ENCODE measurements around the gene TAF4B. TPM values are rescaled to one million over a fixed set of nuclear protein-coding genes. Genes with fewer than 3 reads are reported as not detected.
A peak's percentile ranks its signal among the peaks of the same experiment; 100 is the strongest.

Gene TAF4B
- total and polyA plus RNA-seq, 2 of the 8 experiments (the other 6 are each of a cell fraction or from before 2014, with no cell fraction given), result 9.3 to 19.8 TPM

DNA sequence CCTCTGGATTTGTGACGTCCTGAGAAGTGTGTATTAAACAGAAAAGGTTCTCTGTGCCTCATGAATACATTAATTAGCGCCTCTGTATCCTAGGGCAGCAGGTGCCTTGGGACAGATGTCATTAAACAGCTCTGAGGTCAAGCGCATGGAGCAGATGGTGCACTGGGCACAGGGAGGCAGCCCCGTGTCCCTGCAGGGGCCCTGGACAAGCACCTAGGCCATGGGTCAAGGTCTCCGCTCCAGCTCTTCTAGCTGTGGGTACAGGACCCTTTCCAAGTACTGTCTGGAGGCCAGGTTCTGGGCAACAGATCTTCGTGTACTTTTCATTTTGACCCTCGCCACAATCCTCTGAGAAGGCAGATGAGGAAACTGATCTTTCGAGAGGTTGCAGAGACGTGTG lies 195.7 kb downstream of the TAF4B start:
- TF ChIP-seq GABPA (IDR thresholded peaks at IDR 0.05; ENCODE audit: borderline replicate concordance, insufficient read depth, low read length) (no peak), SIX5 (IDR thresholded peaks at IDR 0.05; ENCODE audit: low read depth, low read length) (no peak), ZNF274 (IDR thresholded peaks at IDR 0.05; ENCODE audit: borderline replicate concordance, extremely low read depth, low read length) (no peak), JUN (IDR thresholded peaks at IDR 0.05; ENCODE audit: low read depth, low read length) (no peak), BRCA1 (IDR thresholded peaks at IDR 0.05; ENCODE audit: low read depth, low read length) (no peak), CBX8 (IDR thresholded peaks at IDR 0.05; ENCODE audit: borderline replicate concordance, low read depth, low read length) (no peak), EZH2 (IDR thresholded peaks at IDR 0.05; ENCODE audit: low read depth, low read length, severe bottlenecking) (no peak)
- Histone ChIP-seq H3K23me2 (ENCODE audit: low read depth, low read length) (no peaks in the 10 kb centered on the region), H4K20me1 (replicated peaks in 1 of 2; ENCODE audit: control insufficient read depth in 1 of 2, insufficient read depth in 2 of 2, low read length in 2 of 2) (no peaks in the 10 kb centered on the region), H4K5ac (ENCODE audit: insufficient read length, low read depth, low read length) (no peak overlapping the region), H3K18ac (ENCODE audit: extremely low read depth, low read length) (no peak overlapping the region), H4K8ac (ENCODE audit: extremely low read depth, insufficient read depth, low read length) (no peak overlapping the region), H2BK15ac (ENCODE audit: low read length) (no peak overlapping the region), H2AFZ (ENCODE audit: low read length) (no peak overlapping the region), H4K91ac (replicated peaks; ENCODE audit: insufficient read length, low read length) (no peak overlapping the region), H3K36me3 (ENCODE audit: control insufficient read depth in 2 of 4, insufficient read depth in 4 of 4, low read length in 3 of 4) (no peaks in the 10 kb centered on the region), H3K27ac (ENCODE audit: low read depth, low read length) (no peak overlapping the region), H2BK12ac (ENCODE audit: low read depth, low read length) (no peak overlapping the region), H2BK20ac (ENCODE audit: low read length) (no peak overlapping the region), H2BK120ac (replicated peaks; ENCODE audit: low read depth, low read length) (no peak overlapping the region), H3K56ac (replicated peaks; ENCODE audit: insufficient read length, low read depth, low read length) (no peak overlapping the region), H3K9ac (replicated peaks in 1 of 4; ENCODE audit: extremely low read depth in 1 of 4, low read depth in 3 of 4, low read length in 3 of 4) (no peak overlapping the region), H3K4me1 (replicated peaks in 1 of 4; ENCODE audit: control insufficient read depth in 3 of 4, insufficient read depth in 4 of 4, low read length in 3 of 4) (no peaks in the 10 kb centered on the region), H3K27me3 (replicated peaks in 1 of 4; ENCODE audit: control insufficient read depth in 3 of 4, extremely low read depth in 1 of 4, insufficient read depth in 3 of 4, low read length in 3 of 4) (no peaks in the 10 kb centered on the region), H2BK5ac (ENCODE audit: low read depth, low read length) (0 out of 2 replicates have a peak overlapping the region, but pooled peaks have one; percentile 12), H3K79me2 (ENCODE audit: control insufficient read depth in 1 of 2, insufficient read depth in 2 of 2, low read length in 2 of 2) (no peaks in the 10 kb centered on the region), H3K4me3 (ENCODE audit: extremely low read depth in 1 of 4, insufficient read depth in 2 of 4, low read depth in 3 of 4, low read length in 4 of 4) (no peak overlapping the region), H3K14ac (ENCODE audit: insufficient read length) (no peak overlapping the region), H3K4ac (replicated peaks; ENCODE audit: insufficient read length, low read depth, low read length) (no peak overlapping the region), H2AK5ac (ENCODE audit: low read depth, low read length) (no peak overlapping the region), H3K9me3 (ENCODE audit: insufficient read depth in 2 of 2, low read depth in 1 of 2, low read length in 1 of 2) (no peaks in the 10 kb centered on the region), H3K79me1 (ENCODE audit: low read depth, low read length) (no peaks in the 10 kb centered on the region), H3K23ac (ENCODE audit: insufficient read length) (no peak overlapping the region), H3K4me2 (ENCODE audit: insufficient read depth in 1 of 2, low read depth in 2 of 2, low read length in 2 of 2) (no peak overlapping the region)
- CTCF ChIA-PET (ENCODE audit: partially characterized antibody), result interaction anchor here (0.6 to 1.1 kb wide), 4 partner anchors 11 to 147 kb away, joined by 3 to 5 read pairs (median 3); no protein-coding TSS in a partner anchor
- POLR2A ChIA-PET (ENCODE audit: partially characterized antibody), result interaction anchor here (0.7 kb wide), 1 partner anchor 8 kb away, joined by 4 read pairs; no protein-coding TSS in a partner anchor
- FAIRE-seq, result no peak
- no peak for DNase-seq (ENCODE audit: low read depth in 1 of 2, low spot score in 2 of 2)
- WGBS, 2 experiments (ENCODE audit: extremely low coverage in 1 of 2, insufficient coverage in 1 of 2, insufficient read length in 1 of 2, insufficient replicate concordance in 2 of 2, low coverage in 1 of 2, low lambda C conversion rate in 2 of 2, missing lambda C conversion rate in 1 of 2), result 89% methylated on average over 9 of the region's 9 CpGs; no CpG with 5 or more reads in 1 of the 2 experiments
